SKM-1 (cell line): ENCODE results near the gene SPTAN1.
"Not testable (repeated sequence)": the region's sequence is repeated elsewhere in the genome, so short reads cannot be mapped to it uniquely, and the experiment has no call there.

Source experiments
- DNase-seq: peaks from one replicate; lab custom pipeline; 2025; ENCODE audit not compliant: unreplicated experiment; lab: John Stamatoyannopoulos, UW

Gene SPTAN1

DNA sequence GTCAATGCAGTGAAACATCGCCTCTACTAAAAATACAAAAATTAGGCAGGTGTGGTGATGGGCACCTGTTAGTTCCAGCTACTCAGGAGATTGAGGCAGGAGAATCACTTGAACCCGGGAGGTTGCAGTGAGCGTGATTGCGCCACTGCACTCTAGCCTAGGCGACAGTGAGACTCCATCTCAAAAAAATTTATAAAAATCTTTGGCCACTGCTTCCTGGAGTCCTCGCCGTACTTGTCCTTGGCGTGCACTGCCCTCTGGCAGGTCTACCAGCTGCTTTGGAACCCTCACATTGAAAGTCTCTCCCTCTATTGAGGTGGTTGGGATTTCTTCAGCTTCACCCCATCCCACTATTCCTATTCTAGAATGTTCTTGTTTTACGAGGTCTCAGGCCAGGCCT is 79.2 kb downstream of the SPTAN1 start:
- no peak for DNase-seq

DNA sequence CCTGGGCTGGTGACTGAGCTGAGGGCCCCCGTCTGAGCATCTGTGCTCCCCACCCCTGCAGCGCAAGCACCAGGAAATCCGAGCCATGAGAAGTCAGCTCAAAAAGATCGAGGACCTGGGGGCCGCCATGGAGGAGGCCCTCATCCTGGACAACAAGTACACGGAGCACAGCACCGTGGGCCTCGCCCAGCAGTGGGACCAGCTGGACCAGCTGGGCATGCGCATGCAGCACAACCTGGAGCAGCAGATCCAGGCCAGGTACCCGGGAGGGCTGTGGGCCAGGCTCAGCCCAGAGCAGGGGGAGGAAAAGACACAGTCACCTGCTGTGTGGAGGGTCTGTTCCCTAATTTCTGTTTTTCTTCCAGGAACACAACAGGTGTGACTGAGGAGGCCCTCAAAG is 79.7 kb downstream of the SPTAN1 start:
- DNase-seq, result no peak

DNA sequence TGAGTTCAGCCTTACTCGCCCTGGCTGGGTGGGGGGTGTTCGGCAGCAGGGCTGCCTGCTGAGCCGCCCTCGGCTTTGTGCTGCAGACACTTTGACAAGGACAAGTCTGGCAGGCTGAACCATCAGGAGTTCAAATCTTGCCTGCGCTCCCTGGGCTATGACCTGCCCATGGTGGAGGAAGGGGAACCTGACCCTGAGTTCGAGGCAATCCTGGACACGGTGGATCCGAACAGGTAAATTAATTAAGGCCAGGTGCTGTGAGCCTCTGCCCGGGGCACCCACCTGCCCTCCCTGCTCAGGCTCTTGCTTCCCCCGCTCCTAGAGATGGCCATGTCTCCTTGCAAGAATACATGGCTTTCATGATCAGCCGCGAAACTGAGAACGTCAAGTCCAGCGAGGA is 80.1 kb downstream of the SPTAN1 start:
- no peak for DNase-seq

DNA sequence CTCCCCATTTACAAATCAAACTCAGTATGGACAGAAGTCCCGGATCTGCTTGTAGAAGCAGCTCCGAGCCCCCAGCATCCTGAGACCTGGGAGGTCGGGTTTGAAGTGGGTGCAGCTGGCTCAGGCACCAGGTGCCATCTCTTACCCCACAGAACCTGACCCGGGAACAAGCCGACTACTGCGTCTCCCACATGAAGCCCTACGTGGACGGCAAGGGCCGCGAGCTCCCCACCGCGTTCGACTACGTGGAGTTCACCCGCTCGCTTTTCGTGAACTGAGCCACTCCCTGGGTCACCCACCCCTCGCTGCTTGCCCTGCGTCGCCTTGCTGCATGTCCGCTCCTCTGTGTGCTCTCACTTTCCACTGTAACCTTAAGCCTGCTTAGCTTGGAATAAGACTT is 80.7 kb downstream of the SPTAN1 start:
- no peak for DNase-seq

DNA sequence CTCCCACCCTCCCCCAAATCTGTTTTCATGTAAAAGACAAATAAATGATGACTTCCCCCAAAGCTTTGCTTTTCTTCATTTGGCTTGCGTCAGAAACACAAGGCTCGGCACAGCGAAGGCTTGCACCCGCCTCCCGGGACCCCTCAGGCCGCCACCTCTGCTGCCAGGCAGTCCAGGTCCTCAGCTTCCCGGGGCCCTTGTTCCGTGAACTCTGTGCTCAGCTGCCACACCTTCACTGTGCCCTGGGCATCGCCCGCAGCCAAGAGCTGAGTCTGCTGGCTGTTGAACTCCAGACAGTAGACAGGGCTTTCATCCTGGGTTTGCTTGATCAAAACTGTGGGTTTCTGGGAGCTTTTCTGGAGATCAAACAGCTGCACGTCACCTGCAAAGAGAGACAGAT is 81.2 kb downstream of the SPTAN1 start:
- DNase-seq, result no peak

DNA sequence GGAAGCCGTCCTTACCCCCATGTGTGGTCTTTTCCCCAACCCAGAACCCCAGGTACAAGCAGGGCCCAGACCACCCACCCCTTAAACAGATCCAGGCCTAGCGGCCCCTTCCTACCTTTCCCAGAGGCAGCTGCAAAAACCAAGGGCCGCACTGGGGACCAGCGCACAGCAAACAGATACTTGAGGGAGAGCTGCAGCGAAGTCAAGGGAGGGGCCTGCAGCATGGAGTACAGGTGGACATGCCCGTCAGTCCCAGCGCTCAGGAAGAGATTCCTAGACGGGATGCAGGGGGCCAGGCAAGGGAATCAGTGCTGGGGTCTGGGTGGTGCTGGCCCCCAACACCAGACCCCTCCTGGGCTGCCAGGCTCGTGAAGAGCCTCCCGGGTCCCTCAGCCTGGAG is 81.7 kb downstream of the SPTAN1 start:
- no peak for DNase-seq

DNA sequence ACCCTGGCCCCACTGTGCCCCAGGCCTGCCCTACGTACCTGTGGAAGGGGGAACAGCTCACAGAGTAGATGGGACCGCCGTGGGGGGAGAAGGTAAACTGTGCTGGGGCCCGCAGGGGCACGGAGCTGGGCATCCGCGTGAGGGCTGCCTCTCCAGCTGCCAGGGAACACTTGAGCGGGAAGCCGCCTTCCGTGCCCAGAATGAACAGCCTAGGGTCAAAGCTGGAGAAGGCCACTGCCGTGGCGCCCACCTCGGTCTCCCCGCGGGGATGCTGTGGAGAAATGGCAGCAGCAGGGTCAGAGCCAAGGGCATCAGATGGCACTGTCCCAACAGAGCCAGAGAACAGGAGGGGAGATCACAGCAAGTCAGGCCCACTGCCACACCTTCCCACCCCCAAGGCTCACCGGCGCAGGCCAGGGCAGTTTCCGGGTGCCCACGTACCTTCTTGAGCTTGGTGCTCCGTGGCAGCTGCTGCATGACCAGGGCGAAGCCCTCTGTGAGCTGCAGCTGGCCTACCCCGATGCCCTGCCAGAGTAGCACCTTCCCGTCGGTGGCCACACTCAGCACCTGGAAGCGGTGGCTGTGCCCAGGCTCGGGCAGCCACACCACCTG is 82.4 kb downstream of the SPTAN1 start:
- no peak for DNase-seq

DNA sequence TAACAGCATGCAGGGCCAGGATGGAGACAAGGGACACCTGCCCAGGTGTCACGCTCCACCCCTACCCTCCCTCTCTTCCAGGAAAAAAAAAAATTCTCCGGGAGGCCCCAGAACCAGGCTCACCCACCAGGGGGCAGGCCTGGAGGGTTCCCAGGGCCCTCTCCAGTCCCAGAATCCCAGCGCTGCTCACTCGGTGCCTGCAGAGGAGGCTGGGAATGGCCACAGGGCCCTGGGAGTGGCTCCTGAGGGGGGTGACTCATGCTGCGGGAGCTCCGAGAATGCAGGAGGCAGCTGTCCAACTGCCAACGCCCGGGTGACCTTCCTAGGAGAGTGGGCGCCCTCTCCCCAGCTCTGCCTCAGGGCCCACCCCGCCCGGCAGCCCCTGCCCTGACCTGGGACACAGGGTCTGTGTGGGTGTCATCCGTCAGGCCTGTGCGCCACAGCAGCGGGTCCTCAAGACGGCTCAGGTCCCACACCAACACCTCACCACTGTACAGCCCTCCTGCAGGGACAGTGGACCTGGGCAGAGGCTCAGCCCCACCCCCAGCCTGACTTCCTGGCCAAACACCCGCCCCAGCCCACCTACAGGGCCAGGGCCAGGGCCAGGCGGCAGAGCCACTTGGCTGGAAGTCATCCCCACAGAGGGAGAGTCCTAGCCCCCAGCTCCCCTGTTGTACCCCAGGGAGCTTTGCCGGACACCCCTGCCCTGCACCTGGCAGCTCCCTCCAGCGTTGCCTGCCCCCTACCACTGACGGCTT is 83.1 kb downstream of the SPTAN1 start:
- DNase-seq, result no peak

DNA sequence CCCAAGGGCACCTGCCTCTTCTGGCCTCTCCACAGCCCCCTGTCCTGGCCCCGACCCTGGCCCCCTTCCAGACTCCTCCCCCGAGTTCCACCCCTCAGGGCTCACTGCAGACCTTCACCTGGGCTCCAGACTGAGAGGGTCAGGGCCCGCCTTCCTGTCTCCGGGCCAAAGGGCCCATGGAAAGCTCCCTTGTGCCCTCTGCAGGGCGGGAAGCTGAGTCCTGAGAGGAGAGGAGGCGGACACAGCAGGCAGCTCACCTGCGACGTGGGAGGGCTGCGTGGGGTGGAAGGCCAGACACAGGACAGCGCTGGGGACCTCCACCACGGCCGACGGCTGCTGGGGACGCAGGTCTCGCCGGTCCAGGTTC is 83.6 kb downstream of the SPTAN1 start:
- no peak for DNase-seq

DNA sequence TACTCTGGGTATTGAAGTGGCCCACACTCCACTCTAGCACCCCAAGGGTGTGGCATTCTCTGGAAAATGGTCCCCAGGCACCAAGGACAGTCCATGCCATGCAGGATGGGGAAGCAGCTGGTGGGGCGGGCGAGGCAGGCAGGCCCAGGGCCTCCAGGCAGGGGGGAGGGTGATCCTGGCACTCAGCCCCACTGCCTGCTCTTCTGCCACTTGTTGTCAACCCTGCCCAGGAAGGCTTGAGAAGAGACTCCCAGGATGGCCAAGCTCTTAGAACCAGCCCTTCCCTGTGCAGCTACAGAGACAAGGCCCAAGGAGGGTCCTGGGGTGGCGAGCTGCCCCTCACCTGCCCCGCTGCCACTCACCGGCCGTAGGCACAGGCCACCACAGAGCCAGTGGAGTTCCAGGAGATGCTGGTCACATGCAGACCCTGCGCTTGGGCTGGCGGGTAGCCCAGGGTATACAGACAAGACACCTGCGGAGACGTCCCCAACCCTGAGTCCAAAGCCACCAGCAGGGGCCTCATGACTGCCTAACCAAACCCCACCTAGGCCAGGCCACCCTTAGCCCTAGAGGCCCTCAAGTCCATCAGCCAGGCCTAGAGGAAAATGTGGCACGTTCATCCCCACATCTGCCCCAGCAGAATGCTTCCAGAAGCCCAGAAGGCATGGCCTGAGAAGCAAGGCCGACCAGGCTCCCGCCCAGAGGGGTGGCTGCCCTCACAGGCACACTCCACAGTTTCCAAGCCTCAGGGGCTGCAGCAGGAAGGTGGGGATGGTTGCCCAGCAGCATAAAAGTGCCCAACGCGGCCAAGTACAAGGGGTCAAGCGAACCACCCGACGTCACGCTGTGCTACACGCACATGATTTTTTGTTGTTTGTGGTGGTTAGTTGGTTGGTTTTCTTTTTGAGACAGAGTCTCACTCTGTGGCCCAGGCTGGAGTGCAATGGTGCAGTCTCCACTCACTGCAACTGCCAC is 84.5 kb downstream of the SPTAN1 start:
- no peak for DNase-seq

DNA sequence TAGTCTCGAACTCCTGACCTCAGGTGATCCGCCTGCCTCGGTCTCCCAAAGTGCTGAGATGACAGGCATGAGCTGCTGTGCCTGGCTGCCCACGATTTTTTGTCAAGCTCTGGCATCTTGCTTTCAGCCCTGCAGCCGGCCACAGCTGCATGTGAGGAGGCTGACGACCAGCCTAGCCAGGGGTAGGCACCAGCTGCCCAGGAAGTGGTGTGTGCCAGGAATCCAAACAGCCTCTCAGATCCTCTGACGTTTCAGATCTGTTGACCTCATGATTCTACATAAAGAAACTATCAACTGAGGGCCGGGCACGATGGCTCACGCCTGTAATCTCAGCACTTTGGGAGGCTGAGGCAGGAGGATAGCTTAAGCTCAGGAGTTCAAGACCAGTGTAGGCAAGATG is 85.3 kb downstream of the SPTAN1 start:
- no peak for DNase-seq

DNA sequence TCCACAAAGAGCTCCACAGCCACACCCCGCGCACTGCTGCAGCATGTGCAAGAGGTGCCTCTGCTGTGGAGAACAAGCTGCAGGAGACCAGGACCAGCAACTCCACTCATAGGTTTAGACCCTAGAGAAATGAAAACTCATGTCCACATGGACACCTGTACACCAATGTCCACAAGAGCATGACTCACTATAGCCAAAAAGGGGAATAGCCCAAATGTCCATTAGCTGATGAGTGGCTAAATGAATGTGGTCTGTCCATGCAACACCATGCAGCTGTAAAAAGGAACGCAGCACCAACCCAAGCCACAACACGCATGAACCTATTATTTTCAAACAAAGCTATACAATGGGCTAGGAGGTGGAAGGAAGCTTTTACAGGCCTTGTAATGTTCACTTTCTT is 86.2 kb downstream of the SPTAN1 start:
- no peak for DNase-seq

DNA sequence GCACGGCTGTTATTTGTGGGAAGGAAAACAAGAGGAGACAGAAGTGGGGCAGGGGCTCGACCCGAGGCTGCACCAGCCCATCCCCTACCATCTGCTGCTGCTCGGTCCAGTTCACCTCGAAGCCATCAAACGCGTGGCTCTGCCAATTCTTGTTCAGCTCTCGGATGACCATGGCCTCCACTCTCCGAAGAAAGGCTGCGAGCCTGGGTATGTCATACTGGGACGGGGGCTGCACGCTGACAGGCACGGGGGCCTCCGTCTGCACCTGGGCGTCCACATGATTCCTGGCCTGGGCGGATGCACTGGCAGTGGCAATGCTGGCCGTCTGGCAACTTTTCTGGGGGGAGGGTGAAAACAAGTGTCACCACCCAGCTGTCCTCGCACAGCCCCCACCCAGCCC is 88.2 kb downstream of the SPTAN1 start:
- DNase-seq, result no peak

DNA sequence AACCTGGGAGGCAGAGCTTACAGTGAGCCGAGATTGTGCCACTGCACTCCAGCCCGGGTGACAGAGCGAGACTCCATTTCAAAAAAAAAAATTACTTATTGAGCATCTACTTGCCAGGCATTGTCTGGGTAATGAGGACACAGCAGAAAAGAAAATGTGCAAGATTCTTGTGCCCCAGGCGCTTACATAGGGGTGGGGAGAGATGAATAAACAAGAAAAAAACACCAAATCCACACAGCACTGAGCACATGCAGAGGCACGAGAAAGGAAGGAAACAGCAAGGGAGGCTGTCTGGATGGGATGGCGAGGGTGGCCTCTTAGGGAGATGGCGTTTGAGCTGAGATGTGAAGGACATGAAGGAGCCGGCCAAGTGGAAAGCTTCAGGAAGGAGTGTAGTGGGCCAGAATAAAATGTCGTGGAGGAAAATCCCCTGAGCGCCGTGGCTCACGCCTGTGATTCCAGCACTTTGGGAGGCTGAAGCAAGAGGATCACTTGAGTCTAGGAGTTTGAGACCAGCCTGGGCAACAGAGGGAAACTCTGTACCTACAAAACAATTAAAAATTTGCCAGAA is 90.4 kb downstream of the SPTAN1 start:
- DNase-seq, result no peak

DNA sequence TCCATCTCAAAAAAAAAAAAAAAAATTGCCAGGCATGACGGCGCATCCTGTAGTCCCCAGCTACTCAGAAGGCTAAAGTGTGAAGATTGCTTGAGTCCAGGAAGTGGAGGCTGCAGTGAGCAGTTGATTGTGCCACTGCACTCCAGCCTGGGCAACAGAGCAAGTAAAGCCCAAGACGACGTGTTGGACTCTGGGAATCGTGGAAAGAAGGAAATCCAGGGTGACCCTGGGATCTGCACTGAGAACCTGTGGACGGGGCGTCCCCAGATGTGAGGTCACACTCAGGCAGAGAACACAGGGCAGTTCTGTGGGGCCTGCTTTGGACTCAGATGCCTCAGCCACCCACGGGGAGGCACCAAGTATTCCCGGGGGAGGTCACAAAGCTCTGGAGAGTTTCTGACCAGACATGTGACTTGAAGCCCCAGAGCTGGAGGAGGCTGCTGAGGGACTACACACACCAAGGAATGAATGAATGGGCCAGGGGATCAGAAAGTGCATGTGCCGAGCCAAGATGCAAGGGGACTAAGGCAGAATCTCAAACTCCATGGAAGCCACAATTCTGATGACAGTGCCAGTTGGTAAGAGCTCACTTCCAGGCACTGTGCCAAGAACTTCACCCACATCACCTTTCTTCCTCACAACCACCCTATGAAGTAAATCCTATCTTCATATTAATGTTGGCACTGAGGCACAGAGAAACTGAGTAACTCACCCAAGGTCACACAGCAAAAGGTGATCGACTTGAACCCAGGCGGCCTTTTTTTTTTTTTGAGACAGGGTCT is 91.3 kb downstream of the SPTAN1 start:
- no peak for DNase-seq

DNA sequence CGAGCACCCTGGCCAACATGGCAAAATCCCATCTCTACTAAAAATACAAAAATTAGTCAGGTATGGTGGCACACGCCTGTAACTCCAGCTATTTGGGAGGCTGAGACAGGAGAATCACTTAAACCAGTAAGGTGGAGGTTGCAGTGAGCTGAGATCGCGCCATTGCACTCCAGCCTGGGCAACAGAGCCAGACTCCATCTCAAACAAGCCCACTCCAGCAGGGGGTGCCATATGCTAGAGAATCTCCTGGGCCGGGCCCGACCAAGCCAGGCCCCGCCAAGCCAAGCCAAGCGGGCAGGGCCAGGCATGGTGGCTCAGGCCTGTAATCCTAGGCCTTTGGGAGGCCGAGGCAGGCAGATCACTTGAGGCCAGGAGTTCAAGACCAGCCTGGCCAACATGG is 95.8 kb downstream of the SPTAN1 start:
- DNase-seq, result not testable (repeated sequence)

DNA sequence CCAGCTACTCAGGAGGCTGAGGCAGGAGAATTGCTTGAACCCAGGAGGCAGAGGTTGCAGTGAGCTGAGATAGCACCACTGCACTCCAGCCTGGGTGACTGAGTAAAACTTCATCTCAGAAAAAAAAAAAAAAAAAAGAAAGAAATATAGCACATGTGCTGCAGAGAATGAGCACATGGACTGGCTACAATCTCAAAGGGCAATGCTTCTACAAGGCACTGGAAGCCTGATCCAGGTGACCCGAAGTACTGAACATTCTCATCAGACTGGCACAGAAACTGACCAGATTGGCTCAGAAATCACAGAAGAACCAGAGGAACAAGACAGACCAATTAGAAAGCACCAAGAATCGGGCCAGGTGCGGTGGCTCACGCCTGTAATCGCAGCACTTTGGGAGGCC is 99.4 kb downstream of the SPTAN1 start:
- no peak for DNase-seq

DNA sequence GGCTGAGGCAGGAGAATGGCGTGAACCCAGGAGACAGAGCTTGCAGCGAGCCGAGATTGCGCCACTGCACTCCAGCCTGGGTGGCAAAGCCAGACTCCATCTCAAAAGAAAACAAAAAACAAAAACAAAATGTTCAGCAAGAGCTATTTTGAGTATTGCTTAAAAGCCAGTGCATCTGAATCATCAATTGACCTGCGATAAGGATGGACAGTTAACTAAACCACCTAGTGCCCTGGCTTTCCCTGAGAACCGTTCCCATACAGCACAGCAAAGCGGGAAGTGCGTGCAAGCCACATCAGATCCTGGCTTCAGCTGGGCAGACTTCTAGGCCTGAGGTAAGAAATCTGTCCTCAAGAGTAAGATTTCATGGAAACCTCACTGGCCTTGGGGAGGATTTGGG is 101.5 kb downstream of the SPTAN1 start:
- no peak for DNase-seq

DNA sequence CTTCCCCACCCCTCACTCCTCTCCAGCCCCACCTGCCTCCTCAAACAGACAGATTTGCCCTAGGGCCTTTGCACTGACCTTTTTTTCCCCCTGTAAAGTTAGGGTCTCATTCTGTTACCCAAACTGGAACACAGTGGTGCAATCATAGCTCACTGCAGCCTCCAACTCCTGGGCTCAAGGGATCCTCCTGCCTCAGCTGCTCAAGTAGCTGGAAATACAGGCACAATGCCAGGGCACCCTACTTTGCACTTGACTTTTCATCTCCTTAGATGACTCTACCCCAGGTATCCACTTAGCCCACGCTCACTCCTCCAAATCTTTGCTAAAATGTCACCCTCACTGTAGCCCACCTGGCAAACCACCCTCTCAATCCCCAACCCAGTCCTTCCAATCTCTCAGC is 102.1 kb downstream of the SPTAN1 start:
- no peak for DNase-seq

DNA sequence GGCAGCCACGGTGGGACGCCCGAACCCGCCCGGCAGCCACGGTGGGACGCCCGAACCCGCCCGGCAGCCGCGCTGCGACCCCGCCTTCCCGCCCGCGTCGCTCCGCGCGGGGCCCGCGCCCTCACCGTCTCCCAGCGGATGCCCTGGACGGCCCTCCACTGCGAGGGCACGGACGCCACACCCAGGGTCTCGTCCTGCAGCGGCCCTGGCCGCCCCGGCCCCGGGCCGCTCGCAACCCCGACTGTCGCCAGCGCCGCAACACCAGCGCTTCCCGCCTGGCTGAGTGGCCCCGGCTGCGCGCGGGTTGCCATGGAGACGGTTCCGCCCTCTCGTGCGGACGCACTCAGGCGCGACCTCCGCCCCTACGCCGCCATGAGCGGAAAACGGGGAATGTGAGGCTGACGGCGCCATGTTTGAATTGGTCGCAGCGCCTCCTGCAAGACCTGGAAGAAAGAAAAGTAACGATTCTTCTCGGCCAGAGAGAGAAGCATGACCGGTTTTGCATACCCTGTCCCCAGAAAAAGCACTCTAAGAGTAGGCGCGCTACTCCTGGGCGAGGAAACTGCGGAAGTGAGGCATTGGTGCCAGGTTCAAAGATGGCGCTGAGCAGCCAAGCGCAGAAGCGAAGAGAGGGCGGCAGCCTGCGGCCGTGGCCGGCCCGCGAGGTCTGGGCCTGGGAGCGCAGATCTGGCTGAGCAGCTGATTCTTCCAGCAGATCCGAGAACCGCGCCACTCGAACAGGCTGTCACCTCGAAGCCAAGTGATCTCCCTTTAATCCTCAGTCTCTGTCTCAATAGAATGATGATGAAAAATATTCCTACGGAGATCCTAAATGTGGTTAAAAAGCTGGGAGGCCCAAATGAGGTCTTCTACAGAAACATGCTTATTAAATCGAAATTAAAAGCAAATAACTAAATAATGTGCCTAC is 104.3 kb downstream of the SPTAN1 start, which contains the start of gene DYNC2I2:
Gene DYNC2I2, minus strand, starts transcription at position 432 of the 928 bp plus-strand sequence. Its CDS starts 121 bp downstream, at position 311.
- DNase-seq, result peak; percentile 87
